Vagina (tissue), 2 donors: ENCODE results near the gene PTPN5.

Experiments used
- POLR2A ChIP-seq, 2 donors: fragments of 450-650 bp; IDR thresholded peaks; one replicate each; pipeline ENCODE4 v1.6.1; 2017; ENCODE audit warnings: antibody characterized with exemption in 2 of 2, mild to moderate bottlenecking in 2 of 2, moderate library complexity in 2 of 2
- POLR2AphosphoS5 ChIP-seq, 2 donors: sonication (generic); formaldehyde crosslinking; IDR thresholded peaks; one replicate each; pipeline ENCODE4 v1.9.0; 2017; ENCODE audit warnings: antibody characterized with exemption in 2 of 2, mild to moderate bottlenecking in 2 of 2, low read depth in 1 of 2; ENCODE audit not compliant: insufficient read depth in 1 of 2
- TF ChIP-seq, protein P1 (sequence below), 3 experiments: fragments of 450-650 bp in 2 of 3; fragments of 200-600 bp in 1 of 3; sonication (generic) in 1 of 3; IDR thresholded peaks; one replicate each; pipeline ENCODE4 v1.5.1; 2017 to 2019; ENCODE audit warnings: antibody characterized with exemption in 3 of 3, mild to moderate bottlenecking in 2 of 3, moderate library complexity in 2 of 3

DNA sequence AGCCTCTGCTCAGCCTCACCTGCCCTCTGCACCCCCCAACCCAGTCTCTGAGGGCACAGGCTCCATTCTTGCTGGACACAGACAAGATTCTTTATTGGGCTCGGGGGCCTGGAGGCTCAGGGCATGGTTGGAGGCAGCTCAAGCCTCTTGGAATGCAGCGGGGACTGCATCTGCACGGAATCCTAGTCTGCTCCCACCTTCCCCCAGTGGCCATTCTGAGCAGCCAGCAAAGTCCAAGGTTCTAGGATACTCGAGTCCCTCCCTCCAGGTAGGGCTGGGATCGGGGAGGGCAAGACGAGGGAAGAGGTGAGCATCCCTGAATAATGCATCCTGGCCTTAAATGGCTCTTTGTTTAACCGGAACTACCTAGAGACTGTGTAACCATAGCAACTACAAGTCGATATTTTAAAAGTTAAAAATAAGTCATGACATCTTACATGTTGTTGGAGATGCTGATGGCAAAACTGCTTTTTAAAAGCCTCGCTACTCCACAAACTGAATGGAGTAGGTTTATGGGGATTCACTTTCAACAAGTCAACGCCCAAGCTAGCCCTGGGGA lies 54.9 kb downstream of the PTPN5 start:
- TF ChIP-seq POLR2A (IDR thresholded peaks at IDR 0.05) (no peak), POLR2AphosphoS5 (IDR thresholded peaks at IDR 0.05; ENCODE audit: insufficient read depth in 1 of 2, low read depth in 1 of 2) (no peak)
- TF ChIP-seq, protein P1, sequence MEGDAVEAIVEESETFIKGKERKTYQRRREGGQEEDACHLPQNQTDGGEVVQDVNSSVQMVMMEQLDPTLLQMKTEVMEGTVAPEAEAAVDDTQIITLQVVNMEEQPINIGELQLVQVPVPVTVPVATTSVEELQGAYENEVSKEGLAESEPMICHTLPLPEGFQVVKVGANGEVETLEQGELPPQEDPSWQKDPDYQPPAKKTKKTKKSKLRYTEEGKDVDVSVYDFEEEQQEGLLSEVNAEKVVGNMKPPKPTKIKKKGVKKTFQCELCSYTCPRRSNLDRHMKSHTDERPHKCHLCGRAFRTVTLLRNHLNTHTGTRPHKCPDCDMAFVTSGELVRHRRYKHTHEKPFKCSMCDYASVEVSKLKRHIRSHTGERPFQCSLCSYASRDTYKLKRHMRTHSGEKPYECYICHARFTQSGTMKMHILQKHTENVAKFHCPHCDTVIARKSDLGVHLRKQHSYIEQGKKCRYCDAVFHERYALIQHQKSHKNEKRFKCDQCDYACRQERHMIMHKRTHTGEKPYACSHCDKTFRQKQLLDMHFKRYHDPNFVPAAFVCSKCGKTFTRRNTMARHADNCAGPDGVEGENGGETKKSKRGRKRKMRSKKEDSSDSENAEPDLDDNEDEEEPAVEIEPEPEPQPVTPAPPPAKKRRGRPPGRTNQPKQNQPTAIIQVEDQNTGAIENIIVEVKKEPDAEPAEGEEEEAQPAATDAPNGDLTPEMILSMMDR (IDR thresholded peaks at IDR 0.05) = no peak
